ENCODE data around the gene CPTP. TPM values are rescaled to one million over a fixed set of nuclear protein-coding genes. Genes with fewer than 3 reads are reported as not detected.
A peak's percentile ranks its signal among the peaks of the same experiment; 100 is the strongest.

CPTP gene
- total RNA-seq, 1 donor from 2014 or later = 20.9 TPM

DNA sequence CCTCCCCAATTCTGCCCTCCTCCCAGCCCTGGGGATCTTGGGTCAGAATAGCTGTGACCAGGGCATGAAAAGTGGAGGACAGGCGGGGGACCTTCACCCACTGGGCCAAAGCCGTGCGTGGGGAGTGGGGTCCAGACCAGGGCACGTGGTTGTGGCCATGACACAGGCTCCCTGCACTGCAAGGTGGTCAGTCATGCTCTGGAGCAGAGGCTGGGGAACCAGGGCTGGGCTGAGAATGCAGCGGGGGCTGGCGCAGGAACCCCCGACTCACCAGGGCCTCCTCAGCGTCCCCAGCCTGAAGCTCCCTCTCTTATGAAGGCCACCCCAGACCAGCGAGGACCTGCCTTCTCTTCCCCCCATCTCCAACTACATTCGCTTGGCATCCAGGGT, 21.9 kb downstream of the CPTP start:
- TF ChIP-seq POLR2A (IDR thresholded peaks at IDR 0.05) (no peak), POLR2AphosphoS5 (IDR thresholded peaks at IDR 0.05; ENCODE audit: insufficient read depth in 1 of 2, low read depth in 1 of 2) (no peak)
- TF ChIP-seq, protein P1, sequence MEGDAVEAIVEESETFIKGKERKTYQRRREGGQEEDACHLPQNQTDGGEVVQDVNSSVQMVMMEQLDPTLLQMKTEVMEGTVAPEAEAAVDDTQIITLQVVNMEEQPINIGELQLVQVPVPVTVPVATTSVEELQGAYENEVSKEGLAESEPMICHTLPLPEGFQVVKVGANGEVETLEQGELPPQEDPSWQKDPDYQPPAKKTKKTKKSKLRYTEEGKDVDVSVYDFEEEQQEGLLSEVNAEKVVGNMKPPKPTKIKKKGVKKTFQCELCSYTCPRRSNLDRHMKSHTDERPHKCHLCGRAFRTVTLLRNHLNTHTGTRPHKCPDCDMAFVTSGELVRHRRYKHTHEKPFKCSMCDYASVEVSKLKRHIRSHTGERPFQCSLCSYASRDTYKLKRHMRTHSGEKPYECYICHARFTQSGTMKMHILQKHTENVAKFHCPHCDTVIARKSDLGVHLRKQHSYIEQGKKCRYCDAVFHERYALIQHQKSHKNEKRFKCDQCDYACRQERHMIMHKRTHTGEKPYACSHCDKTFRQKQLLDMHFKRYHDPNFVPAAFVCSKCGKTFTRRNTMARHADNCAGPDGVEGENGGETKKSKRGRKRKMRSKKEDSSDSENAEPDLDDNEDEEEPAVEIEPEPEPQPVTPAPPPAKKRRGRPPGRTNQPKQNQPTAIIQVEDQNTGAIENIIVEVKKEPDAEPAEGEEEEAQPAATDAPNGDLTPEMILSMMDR (IDR thresholded peaks at IDR 0.05) = no peak
- Histone ChIP-seq H3K9me3 (no peaks in the 10 kb centered on the region), H3K27ac (peak overlapping the region; percentile 81), H3K36me3 (no peaks in the 10 kb centered on the region), H3K4me3 (peak overlapping the region; percentile 13 to 71), H3K27me3 (no peaks in the 10 kb centered on the region), H3K4me1 (peaks cover 55% of the 10 kb centered on the region)
- intact Hi-C loops (cut with DNase I) = loop anchor here (5.0 kb wide), 1 partner anchor 39 kb away; the partner anchor contains the start of genes ACAP3 and PUSL1
- DNase-seq (ENCODE audit: extremely low spot score in 2 of 2) = no peak

DNA sequence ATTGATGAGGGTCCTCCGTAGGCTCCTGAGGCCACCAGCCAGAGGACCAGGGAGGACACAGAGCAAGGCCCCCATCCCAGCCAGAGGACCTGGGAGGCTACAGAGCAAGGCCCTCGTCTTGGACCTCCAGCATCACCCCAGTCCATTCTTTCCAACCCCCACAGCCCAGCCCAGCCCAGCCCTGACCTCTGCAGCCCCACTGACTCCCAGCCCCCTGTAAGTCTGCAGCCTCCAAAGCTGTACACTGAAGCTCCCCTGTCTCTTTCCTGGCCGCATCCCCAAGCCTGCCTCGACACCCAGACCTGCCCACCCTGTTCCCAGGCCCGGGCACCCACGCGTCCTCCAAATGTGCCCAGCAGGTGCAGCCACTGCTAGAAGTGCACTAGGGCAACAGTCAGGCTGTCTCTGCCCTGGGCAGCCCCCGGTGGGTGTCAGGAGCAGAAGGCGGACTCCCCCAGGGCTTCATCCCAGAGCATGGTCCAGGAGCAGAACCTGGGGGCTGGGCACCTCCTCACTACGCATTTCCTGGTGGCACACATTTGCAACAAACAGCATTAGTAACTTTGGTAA, 22.5 kb downstream of the CPTP start:
- no peaks in the 10 kb centered on the region for H3K9me3 ChIP-seq
- peak overlapping the region; percentile 81 for H3K27ac ChIP-seq
- H3K36me3 ChIP-seq = no peaks in the 10 kb centered on the region
- no peak for DNase-seq (ENCODE audit: extremely low spot score in 2 of 2)
- H3K27me3 ChIP-seq = no peaks in the 10 kb centered on the region
- H3K4me1 ChIP-seq = peaks cover 61% of the 10 kb centered on the region
- intact Hi-C loops (cut with DNase I) = loop anchor here (5.0 kb wide), 1 partner anchor 40 kb away; the partner anchor contains the start of genes ACAP3 and PUSL1
- peak overlapping the region; percentile 71 to 97 for H3K4me3 ChIP-seq
- TF ChIP-seq, protein P1 (IDR thresholded peaks at IDR 0.05) = no peak
- no peak for TF ChIP-seq POLR2AphosphoS5 (IDR thresholded peaks at IDR 0.05; ENCODE audit: insufficient read depth in 1 of 2, low read depth in 1 of 2)
- no peak for TF ChIP-seq POLR2A (IDR thresholded peaks at IDR 0.05)

DNA sequence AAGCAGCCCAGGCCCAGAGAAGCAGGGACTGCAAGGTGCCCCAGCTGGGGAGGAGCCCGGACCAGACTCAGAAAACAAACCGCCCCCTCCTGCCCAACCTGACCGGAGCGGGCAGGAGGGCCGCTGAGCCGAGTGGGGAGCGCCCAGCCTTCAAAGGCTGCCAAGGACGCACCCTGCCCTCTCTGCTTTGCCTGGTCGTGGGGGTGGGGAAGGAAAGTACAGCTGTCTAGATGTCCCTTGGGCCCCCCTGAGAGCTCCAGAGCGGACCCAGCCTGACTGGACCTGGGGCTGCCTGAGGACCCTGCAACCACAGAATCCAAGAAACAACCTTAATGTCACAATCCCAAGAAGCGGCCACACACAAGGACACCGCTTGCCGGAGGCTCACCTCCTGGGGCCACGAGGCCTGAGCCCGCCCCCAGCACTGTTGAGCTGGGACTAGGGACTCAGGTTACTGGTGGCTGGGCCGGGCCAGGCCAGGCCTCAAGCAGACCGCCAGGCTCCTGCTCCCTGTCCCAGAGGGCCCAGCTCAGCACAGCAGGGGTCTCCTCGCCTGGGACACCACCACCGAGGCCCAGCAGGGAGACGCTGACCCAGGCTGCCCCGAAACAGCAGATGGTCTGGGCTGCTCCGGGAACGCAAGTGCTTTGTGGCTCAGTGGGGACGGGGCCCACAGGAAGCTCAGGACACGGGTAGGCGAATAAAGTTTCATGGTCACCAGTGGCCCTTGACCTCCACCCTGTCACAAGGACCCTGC, 23.2 kb downstream of the CPTP start:
- Histone ChIP-seq H3K9me3 (no peaks in the 10 kb centered on the region), H3K36me3 (no peaks in the 10 kb centered on the region), H3K27ac (peak overlapping the region; percentile 81), H3K27me3 (no peaks in the 10 kb centered on the region), H3K4me3 (peak overlapping the region; percentile 71 to 97), H3K4me1 (peaks cover 67% of the 10 kb centered on the region)
- intact Hi-C loops (cut with DNase I) = loop anchor here (5.0 kb wide), 1 partner anchor 41 kb away; the partner anchor contains the start of genes ACAP3 and PUSL1
- no peak for DNase-seq (ENCODE audit: extremely low spot score in 2 of 2)
- TF ChIP-seq POLR2AphosphoS5 (IDR thresholded peaks at IDR 0.05; ENCODE audit: insufficient read depth in 1 of 2, low read depth in 1 of 2) (peak in 1 of 2 donors; percentile 25), POLR2A (IDR thresholded peaks at IDR 0.05) (no peak)
- TF ChIP-seq, protein P1 (IDR thresholded peaks at IDR 0.05) = no peak

DNA sequence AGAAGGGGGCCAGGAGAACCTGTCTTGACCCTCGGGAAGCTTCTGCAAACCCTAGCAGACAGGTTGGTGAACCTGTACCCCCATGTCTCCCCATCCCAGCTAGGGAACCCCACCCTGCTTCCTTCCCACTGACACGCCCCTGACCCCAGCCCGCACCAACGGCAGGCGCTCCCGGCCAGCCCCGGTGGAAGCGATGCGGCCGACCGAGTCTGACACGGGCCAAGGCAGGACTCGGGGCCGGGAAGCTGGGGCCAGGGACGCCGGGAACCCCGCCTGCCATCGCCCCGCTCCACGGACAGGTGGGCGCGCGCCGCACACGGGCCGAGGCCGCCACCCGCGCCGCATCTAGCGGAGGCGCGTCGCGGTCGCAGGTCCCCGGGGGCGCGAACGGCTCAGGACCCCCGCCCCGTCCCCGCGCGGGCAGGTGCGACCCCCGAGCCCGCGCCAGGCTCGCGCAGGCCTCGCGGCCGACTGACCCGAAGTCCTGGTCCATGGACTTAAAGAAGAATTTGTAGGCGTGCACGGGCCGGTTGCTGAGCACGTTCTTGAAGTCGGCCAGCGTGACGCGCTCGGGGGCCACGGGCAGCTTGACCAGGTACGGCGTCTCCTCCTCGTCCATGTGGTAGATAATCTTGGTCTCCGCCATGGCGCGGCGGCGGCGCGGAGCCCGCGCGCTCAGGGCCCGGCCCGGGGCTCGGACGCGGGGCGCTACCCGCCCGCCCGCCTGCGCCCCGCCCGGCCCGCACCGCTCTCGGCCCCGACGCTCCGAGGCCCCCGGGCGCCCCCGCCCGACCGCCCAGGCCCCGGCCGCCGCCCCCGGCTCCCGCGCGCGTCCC, 24.0 kb downstream of the CPTP start:
- Histone ChIP-seq H3K27ac (peak overlapping the region; percentile 81), H3K4me1 (peaks cover 72% of the 10 kb centered on the region), H3K36me3 (peaks cover 0 to under 1% of the 10 kb centered on the region in 2 donors), H3K27me3 (no peaks in the 10 kb centered on the region), H3K9me3 (no peaks in the 10 kb centered on the region), H3K4me3 (peak overlapping the region; percentile 71 to 97)
- TF ChIP-seq, protein P1 (IDR thresholded peaks at IDR 0.05) = no peak
- TF ChIP-seq POLR2A (IDR thresholded peaks at IDR 0.05) (no peak), POLR2AphosphoS5 (IDR thresholded peaks at IDR 0.05; ENCODE audit: insufficient read depth in 1 of 2, low read depth in 1 of 2) (no peak)
- no peak for DNase-seq (ENCODE audit: extremely low spot score in 2 of 2)
- intact Hi-C loops (cut with DNase I) = loop anchor here (5.0 kb wide), 1 partner anchor 41 kb away; the partner anchor contains the start of genes ACAP3 and PUSL1
